Thyroid gland (tissue), 4 donors: ENCODE results near the gene NFIA.

Experiments
- POLR2A ChIP-seq, 2 donors: fragments of 450-650 bp; IDR thresholded peaks; one replicate each; pipeline ENCODE4 v1.6.1; 2017; ENCODE audit warnings: antibody characterized with exemption in 2 of 2, mild to moderate bottlenecking in 2 of 2, moderate library complexity in 1 of 2
- TF ChIP-seq, protein P1 (sequence below), 6 experiments: fragments of 200-600 bp in 3 of 6; fragments of 450-650 bp in 3 of 6; sonication (generic) in 3 of 6; IDR thresholded peaks; one replicate each; pipeline ENCODE4 v1.5.1; 2016 to 2019; ENCODE audit warnings: antibody characterized with exemption in 6 of 6, mild to moderate bottlenecking in 2 of 6, inconsistent platforms in 1 of 6, moderate library complexity in 1 of 6

DNA sequence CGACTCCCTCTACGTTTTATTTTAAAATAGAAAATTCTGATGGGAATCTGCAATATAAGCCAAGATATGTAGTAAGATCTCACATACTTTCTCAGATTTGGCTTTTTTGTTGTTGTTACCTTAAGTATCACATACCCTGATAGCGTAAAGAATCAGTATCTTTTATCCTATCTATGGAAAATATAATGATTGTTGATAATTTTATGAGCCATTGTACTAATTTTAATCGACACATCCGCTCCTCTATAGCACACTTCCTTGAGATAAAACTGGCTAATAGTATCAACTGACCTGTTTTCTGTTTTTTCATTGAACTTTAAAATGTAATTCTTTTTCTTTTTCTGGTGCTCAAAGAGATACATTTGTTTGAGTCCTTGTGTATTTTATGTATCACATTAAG is 118.7 kb downstream of the NFIA start:
- TF ChIP-seq POLR2A (IDR thresholded peaks at IDR 0.05), result no peak
- TF ChIP-seq, protein P1, sequence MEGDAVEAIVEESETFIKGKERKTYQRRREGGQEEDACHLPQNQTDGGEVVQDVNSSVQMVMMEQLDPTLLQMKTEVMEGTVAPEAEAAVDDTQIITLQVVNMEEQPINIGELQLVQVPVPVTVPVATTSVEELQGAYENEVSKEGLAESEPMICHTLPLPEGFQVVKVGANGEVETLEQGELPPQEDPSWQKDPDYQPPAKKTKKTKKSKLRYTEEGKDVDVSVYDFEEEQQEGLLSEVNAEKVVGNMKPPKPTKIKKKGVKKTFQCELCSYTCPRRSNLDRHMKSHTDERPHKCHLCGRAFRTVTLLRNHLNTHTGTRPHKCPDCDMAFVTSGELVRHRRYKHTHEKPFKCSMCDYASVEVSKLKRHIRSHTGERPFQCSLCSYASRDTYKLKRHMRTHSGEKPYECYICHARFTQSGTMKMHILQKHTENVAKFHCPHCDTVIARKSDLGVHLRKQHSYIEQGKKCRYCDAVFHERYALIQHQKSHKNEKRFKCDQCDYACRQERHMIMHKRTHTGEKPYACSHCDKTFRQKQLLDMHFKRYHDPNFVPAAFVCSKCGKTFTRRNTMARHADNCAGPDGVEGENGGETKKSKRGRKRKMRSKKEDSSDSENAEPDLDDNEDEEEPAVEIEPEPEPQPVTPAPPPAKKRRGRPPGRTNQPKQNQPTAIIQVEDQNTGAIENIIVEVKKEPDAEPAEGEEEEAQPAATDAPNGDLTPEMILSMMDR (IDR thresholded peaks at IDR 0.05), result no peak
